ENCODE data around the gene CEP104. TPM values are rescaled to one million over a fixed set of nuclear protein-coding genes. Genes with fewer than 3 reads are reported as not detected.
A peak's percentile ranks its signal among the peaks of the same experiment; 100 is the strongest.

CEP104 gene
- total and polyA plus RNA-seq, 10 of the 15 experiments (the other 5 are each of a cell fraction or from before 2014, with no cell fraction given): 7.2 to 34.8 (median 19.3) TPM

GRCh38 chr1:3900150-3900968 lies 43.3 kb upstream of the CEP104 start, which contains the start of gene C1orf174 (continued):
- TF ChIP-seq ZNF687 (IDR thresholded peaks at IDR 0.05) (peak; percentile 58), MAX (IDR thresholded peaks at IDR 0.05; ENCODE audit: low read depth, low read length) (peak; percentile 49; the same call in 1 of the 2 replicates), EGR1 (IDR thresholded peaks at IDR 0.05; ENCODE audit: borderline replicate concordance in 1 of 2, low read depth in 2 of 2, low read length in 2 of 2) (peak in 1 of 2 experiments; percentile 46; a peak in 2 of 3 replicates), SMAD5 (IDR thresholded peaks at IDR 0.05; ENCODE audit: low read depth) (no peak), ZNF384 (IDR thresholded peaks at IDR 0.05; ENCODE audit: borderline replicate concordance, low read depth, low read length) (peak; percentile 58; the same call in 1 of the 2 replicates), ZZZ3 (IDR thresholded peaks at IDR 0.05; ENCODE audit: control insufficient read depth, insufficient read length, low read depth) (no peak), ESRRA (IDR thresholded peaks at IDR 0.05; ENCODE audit: low read length) (peak; percentile 77; the same call in 1 of the 2 replicates), ZNF592 (IDR thresholded peaks at IDR 0.05) (peak; percentile 92), PBX3 (IDR thresholded peaks at IDR 0.05; ENCODE audit: insufficient replicate concordance, low read depth, low read length) (peak; percentile 6), ZBTB11 (CRISPR knock-in tag; IDR thresholded peaks at IDR 0.05) (no peak), HDGF (IDR thresholded peaks at IDR 0.05) (no peak), BHLHE40 (IDR thresholded peaks at IDR 0.05; ENCODE audit: borderline replicate concordance in 1 of 2, low read depth in 2 of 2, low read length in 1 of 2) (peak; percentile 22 to 62; a peak in 1 of 4 replicates), PAX5 (IDR thresholded peaks at IDR 0.05; ENCODE audit: borderline replicate concordance, low read depth, low read length) (no peak), RUNX3 (IDR thresholded peaks at IDR 0.05; ENCODE audit: low read length) (peak; percentile 14; the same call in 1 of the 2 replicates)
